Neural cell (in vitro differentiated cells): Measurements from ENCODE around the gene CD177.

ENCODE experiments used
- EZH2 ChIP-seq: fragments of 200-600, 300-800 bp; shearing (Covaris generic), sonication (generic); IDR thresholded peaks from 2 replicates; pipeline ENCODE4 v1.6.1; 2014; ENCODE audit warnings: antibody characterized with exemption, low read length, borderline replicate concordance, mild to moderate bottlenecking; ENCODE audit not compliant: insufficient read depth, poor library complexity, severe bottlenecking
- TF ChIP-seq, protein P1 (sequence below): fragments of 450-650 bp; IDR thresholded peaks from 2 replicates; pipeline ENCODE4 v1.5.1; 2014; ENCODE audit warnings: antibody characterized with exemption, mild to moderate bottlenecking, moderate library complexity; ENCODE audit not compliant: poor library complexity, severe bottlenecking

DNA sequence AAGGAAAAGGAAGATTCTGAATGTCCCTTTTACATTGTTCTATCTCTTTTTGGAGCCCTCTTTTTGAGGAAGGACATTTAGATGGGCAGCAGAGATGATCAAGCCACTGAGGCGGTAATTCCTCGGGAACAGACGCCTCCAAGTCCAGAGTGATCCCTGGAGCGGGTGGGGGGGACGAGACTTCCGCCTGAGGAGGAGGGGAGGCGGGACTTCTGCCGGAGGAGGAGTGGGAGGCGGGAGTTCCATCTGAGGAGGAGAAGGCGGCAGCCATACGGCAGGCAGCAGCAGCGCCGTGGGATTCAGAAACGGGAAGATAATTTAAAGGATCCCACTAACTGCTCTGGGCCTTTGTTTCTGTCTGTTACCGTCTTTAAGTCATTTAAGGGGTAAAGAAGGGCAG lies 37.6 kb upstream of the CD177 start:
- TF ChIP-seq EZH2, result no peak
- TF ChIP-seq, protein P1, sequence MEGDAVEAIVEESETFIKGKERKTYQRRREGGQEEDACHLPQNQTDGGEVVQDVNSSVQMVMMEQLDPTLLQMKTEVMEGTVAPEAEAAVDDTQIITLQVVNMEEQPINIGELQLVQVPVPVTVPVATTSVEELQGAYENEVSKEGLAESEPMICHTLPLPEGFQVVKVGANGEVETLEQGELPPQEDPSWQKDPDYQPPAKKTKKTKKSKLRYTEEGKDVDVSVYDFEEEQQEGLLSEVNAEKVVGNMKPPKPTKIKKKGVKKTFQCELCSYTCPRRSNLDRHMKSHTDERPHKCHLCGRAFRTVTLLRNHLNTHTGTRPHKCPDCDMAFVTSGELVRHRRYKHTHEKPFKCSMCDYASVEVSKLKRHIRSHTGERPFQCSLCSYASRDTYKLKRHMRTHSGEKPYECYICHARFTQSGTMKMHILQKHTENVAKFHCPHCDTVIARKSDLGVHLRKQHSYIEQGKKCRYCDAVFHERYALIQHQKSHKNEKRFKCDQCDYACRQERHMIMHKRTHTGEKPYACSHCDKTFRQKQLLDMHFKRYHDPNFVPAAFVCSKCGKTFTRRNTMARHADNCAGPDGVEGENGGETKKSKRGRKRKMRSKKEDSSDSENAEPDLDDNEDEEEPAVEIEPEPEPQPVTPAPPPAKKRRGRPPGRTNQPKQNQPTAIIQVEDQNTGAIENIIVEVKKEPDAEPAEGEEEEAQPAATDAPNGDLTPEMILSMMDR, result no peak
